Ovary (tissue), 9 donors: Measurements from ENCODE around the gene ADGRA3. TPM values are rescaled to one million over a fixed set of nuclear protein-coding genes. Genes with fewer than 3 reads are reported as not detected.

ENCODE experiments used
- DNase-seq, 5 donors: peaks; one replicate each; pipeline ENCODE4 v3.0.0-alpha.2; 2019 to 2020
- H3K27ac ChIP-seq, 2 donors: fragments of 200-600 bp; one replicate each; pipeline versions ENCODE4 v1.5.1 to v1.8.0; 2019 to 2022
- H3K27me3 ChIP-seq: fragments of 200-600 bp; one replicate; pipeline ENCODE4 v1.8.0; 2022
- H3K36me3 ChIP-seq: fragments of 200-600 bp; sonication (generic); one replicate; pipeline ENCODE4 v1.5.1; 2019
- H3K4me1 ChIP-seq: one replicate; pipeline ENCODE4 v1.8.1; 2013; ENCODE audit warnings: mild to moderate bottlenecking, moderate library complexity; ENCODE audit not compliant: insufficient read depth
- H3K4me3 ChIP-seq: fragments of 200-600 bp; sonication (generic); one replicate; pipeline ENCODE4 v1.5.1; 2017
- H3K9me3 ChIP-seq, 2 donors: fragments of 200-600 bp in 1 of 2; sonication (generic) in 1 of 2; one replicate each; pipeline versions ENCODE4 v1.5.1 to v1.8.1; 2013 to 2019; ENCODE audit warnings: mild to moderate bottlenecking in 1 of 2, moderate library complexity in 1 of 2
- EP300 ChIP-seq: sonication (generic); formaldehyde crosslinking; IDR thresholded peaks from one replicate; pipeline ENCODE4 v1.6.1; 2017; ENCODE audit warnings: antibody characterized with exemption
- POLR2A ChIP-seq: fragments of 450-650 bp; IDR thresholded peaks from one replicate; pipeline ENCODE4 v1.6.1; 2017; ENCODE audit warnings: antibody characterized with exemption, mild to moderate bottlenecking, moderate library complexity
- WGBS, 3 donors: extraction: QIAGEN DNeasy Blood & Tissue Kit in 1 of 3; methylation state at CpG; one replicate each; pipeline versions ENCODE4 v1.1.5 to v1.1.7; 2013 to 2017; 5-methylcytosine and 5-hydroxymethylcytosine counted together
- intact Hi-C, 4 donors: fragments of 100-400 bp; cut with DNase I; formaldehyde crosslinking; loops; one replicate each; pipeline versions ENCODE4 v1.11.0 to v1.15.1; 2022 to 2023
- polyA plus RNA-seq, 2 donors: library from polyadenylated mRNA; stranded (reverse); fragments of 200-250 nt in 1 of 2; fragments of 350-450 nt in 1 of 2; fragmentation: Illumina TruSeq in 1 of 2; extraction: RNeasy Lipid Tissue Mini Kit (QIAGEN cat#74804) in 1 of 2; gene quantifications; one replicate each; pipeline ENCODE4 v1.2.3, GENCODE V29; 2013 to 2014
- total RNA-seq, 7 donors: library from RNA; depleted of rRNA in 2 of 7; stranded (reverse); fragments of >200 nt in 2 of 7; fragmentation: NEBNext Ultra II Directional in 3 of 7; extraction: Animal tissue kit (Norgen Biotek cat#: 25700) in 3 of 7; gene quantifications; one replicate each; pipeline versions ENCODE4 v1.1.0 to v1.2.4, GENCODE V29; 2016 to 2023
- TF ChIP-seq, protein P1 (sequence below), 3 donors: fragments of 450-650 bp in 2 of 3; fragments of 200-600 bp in 1 of 3; IDR thresholded peaks; one replicate each; pipeline versions ENCODE4 v1.5.1 to v1.8.0; 2016 to 2022; ENCODE audit warnings: antibody characterized with exemption in 3 of 3, mild to moderate bottlenecking in 1 of 3
- donor health status: DM: no; HTN: no; CAD: no; lungs with moderate emphysema.
- donor health status: DM: no; HTN: no; CAD: no.
- donor health status: Bipolar disorder and iron deficiency.
- donor health status: DM: yes; HTN: yes; CAD: no.
- donor health status: DM: no; HTN: no; CAD: no.
- donor health status: DM: yes; HTN: yes; CAD: no.

Gene ADGRA3
- total and polyA plus RNA-seq, 9 donors = 13.1 to 58.1 (median 24.3) TPM

- 92 to 97% (median 93%) methylated on average over 4 of the region's 4 CpGs for WGBS, 3 donors
- intact Hi-C loops = no loop called here
- Histone ChIP-seq H3K27ac (no peak overlapping the region), H3K36me3 (no peaks in the 10 kb centered on the region), H3K27me3 (no peaks in the 10 kb centered on the region), H3K9me3 (no peaks in the 10 kb centered on the region), H3K4me1 (no peaks in the 10 kb centered on the region), H3K4me3 (no peak overlapping the region)
- no peak for DNase-seq
- TF ChIP-seq, protein P1, sequence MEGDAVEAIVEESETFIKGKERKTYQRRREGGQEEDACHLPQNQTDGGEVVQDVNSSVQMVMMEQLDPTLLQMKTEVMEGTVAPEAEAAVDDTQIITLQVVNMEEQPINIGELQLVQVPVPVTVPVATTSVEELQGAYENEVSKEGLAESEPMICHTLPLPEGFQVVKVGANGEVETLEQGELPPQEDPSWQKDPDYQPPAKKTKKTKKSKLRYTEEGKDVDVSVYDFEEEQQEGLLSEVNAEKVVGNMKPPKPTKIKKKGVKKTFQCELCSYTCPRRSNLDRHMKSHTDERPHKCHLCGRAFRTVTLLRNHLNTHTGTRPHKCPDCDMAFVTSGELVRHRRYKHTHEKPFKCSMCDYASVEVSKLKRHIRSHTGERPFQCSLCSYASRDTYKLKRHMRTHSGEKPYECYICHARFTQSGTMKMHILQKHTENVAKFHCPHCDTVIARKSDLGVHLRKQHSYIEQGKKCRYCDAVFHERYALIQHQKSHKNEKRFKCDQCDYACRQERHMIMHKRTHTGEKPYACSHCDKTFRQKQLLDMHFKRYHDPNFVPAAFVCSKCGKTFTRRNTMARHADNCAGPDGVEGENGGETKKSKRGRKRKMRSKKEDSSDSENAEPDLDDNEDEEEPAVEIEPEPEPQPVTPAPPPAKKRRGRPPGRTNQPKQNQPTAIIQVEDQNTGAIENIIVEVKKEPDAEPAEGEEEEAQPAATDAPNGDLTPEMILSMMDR (IDR thresholded peaks at IDR 0.05) = no peak
- TF ChIP-seq POLR2A (no peak), EP300 (no peak)
Observed at GRCh38 chr4:22458098-22458497, 57.8 kb downstream of the ADGRA3 start.

DNA sequence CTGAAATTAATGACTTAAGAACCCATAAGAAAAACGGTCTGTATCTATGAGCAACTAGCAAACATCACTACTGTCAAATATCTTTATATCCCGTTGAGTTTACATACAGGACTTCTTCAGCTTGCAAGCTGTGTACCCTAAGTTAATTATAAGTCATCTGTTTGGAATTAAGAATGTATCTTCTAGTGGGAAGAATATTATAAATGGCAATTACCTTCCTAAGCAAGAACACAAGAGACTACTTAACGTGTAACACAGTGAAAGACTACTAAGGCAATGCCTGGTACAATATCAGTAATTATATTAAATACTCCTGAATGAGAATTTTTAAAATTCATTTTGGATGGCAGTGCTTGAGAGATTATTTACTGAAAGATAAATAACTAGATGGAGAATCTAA lies 58.5 kb downstream of the ADGRA3 start:
- H3K4me1 ChIP-seq = no peaks in the 10 kb centered on the region
- WGBS, 3 donors = 81 to 88% (median 82%) methylated on average over 3 of the region's 3 CpGs
- no peak for TF ChIP-seq POLR2A
- no peak for TF ChIP-seq EP300
- TF ChIP-seq, protein P1 (IDR thresholded peaks at IDR 0.05) = no peak
- no peaks in the 10 kb centered on the region for H3K27me3 ChIP-seq
- no peaks in the 10 kb centered on the region for H3K36me3 ChIP-seq
- no peak overlapping the region for H3K4me3 ChIP-seq
- DNase-seq = no peak
- intact Hi-C loops = no loop called here
- no peaks in the 10 kb centered on the region for H3K9me3 ChIP-seq
- H3K27ac ChIP-seq = no peak overlapping the region

- DNase-seq = no peak
- Histone ChIP-seq H3K27ac (no peak overlapping the region), H3K4me3 (no peak overlapping the region), H3K4me1 (no peaks in the 10 kb centered on the region), H3K36me3 (no peaks in the 10 kb centered on the region), H3K9me3 (no peaks in the 10 kb centered on the region), H3K27me3 (no peaks in the 10 kb centered on the region)
- no peak for TF ChIP-seq POLR2A
- no peak for TF ChIP-seq EP300
- TF ChIP-seq, protein P1 (IDR thresholded peaks at IDR 0.05) = no peak
- intact Hi-C loops = no loop called here
- 86 to 93% (median 91%) methylated on average over 3 of the region's 3 CpGs for WGBS, 3 donors
Observed at GRCh38 chr4:22456291-22456690, 59.6 kb downstream of the ADGRA3 start.

GRCh38 chr4:22454955-22455354 lies 60.9 kb downstream of the ADGRA3 start:
- TF ChIP-seq POLR2A (no peak), EP300 (no peak)
- no peaks in the 10 kb centered on the region for H3K9me3 ChIP-seq
- no peak overlapping the region for H3K4me3 ChIP-seq
- no peaks in the 10 kb centered on the region for H3K4me1 ChIP-seq
- DNase-seq = no peak
- 15 to 33% (median 32%) methylated on average over 3 of the region's 3 CpGs for whole genome bisulfite sequencing, 3 donors
- no peak overlapping the region for H3K27ac ChIP-seq
- no peaks in the 10 kb centered on the region for H3K27me3 ChIP-seq
- no peaks in the 10 kb centered on the region for H3K36me3 ChIP-seq
- intact Hi-C loops = no loop called here

- TF ChIP-seq, protein P1 (IDR thresholded peaks at IDR 0.05) = no peak
- TF ChIP-seq EP300 (no peak), POLR2A (no peak)
- 58 to 85% (median 70%) methylated on average over 3 of the region's 3 CpGs for WGBS, 3 donors
- no peaks in the 10 kb centered on the region for H3K36me3 ChIP-seq
- no peak for DNase-seq
- no peaks in the 10 kb centered on the region for H3K9me3 ChIP-seq
- H3K4me3 ChIP-seq = no peak overlapping the region
- H3K4me1 ChIP-seq = no peaks in the 10 kb centered on the region
- H3K27ac ChIP-seq = no peak overlapping the region
- no peaks in the 10 kb centered on the region for H3K27me3 ChIP-seq
- intact Hi-C loops = no loop called here
Observed at GRCh38 chr4:22454216-22454838, 61.5 kb downstream of the ADGRA3 start.
